Measurements from ENCODE around the gene NSRP1.

GRCh38 chr17:30229012-30229411 lies 112.4 kb downstream of the NSRP1 start:
- no peak for TF ChIP-seq CTCF (IDR thresholded peaks at IDR 0.05 in 8 of 11, conservative IDR thresholded peaks at IDR 0.05 in 3 of 11)
- TF ChIP-seq POLR2A (IDR thresholded peaks at IDR 0.05): no peak
